PC-3 (cell line): ENCODE results near the gene BFSP2. TPM values are rescaled to one million over a fixed set of nuclear protein-coding genes. Genes with fewer than 3 reads are reported as not detected.
"Not testable (repeated sequence)": the region's sequence is repeated elsewhere in the genome, so short reads cannot be mapped to it uniquely, and the experiment has no call there.

Experiments
- ATAC-seq: fragments of 200-7000 bp; cut with Tn5 transposase; 2 replicates; pipeline ENCODE4 v1.9.1; 2020; ENCODE audit warnings: mild to moderate bottlenecking, moderate library complexity
- BruUV-seq: library from RNA; stranded (reverse); fragments of 400-500 nt; replicated peaks from 2 replicates; lab custom pipeline; 2021; lab: Mats Ljungman, UMichigan
- CTCF ChIA-PET: fragments of 300-600 bp; sonication (Branson Sonifier 250); formaldehyde crosslinking; loops from one replicate; lab custom pipeline; 2022; ENCODE audit warnings: antibody characterized with exemption; lab: Charles Lee
- POLR2A ChIA-PET: fragments of 300-600 bp; sonication (Branson Sonifier 250); formaldehyde crosslinking; loops from one replicate; lab custom pipeline; 2022; ENCODE audit warnings: antibody characterized with exemption; ENCODE audit not compliant: unreplicated experiment; lab: Charles Lee
- DNase-seq: peaks from one replicate; pipeline ENCODE4 v3.0.0-alpha.2; 2015
- H2AFZ ChIP-seq: fragments of 300-600 bp; sonication (generic); 2 replicates; pipeline ENCODE4 v1.6.0; 2016; ENCODE audit warnings: antibody characterized with exemption, low read length
- H3F3A ChIP-seq: fragments of 300-600 bp; sonication (generic); one replicate; pipeline ENCODE4 v1.6.0; 2017; ENCODE audit warnings: antibody characterized with exemption, low read length, control low read depth, mild to moderate bottlenecking; ENCODE audit not compliant: unreplicated experiment
- H3K27ac ChIP-seq: fragments of 300-600 bp; sonication (generic); 2 replicates; pipeline ENCODE4 v1.5.1; 2016; ENCODE audit warnings: mild to moderate bottlenecking, low read length
- H3K27me3 ChIP-seq: fragments of 300-600 bp; sonication (generic); 2 replicates; pipeline ENCODE4 v1.6.1; 2016; ENCODE audit warnings: low read length, mixed read lengths
- H3K36me3 ChIP-seq: fragments of 300-600 bp; sonication (generic); 2 replicates; pipeline ENCODE4 v1.6.1; 2016; ENCODE audit warnings: low read depth, mixed run types, low read length, mixed read lengths
- H3K4me1 ChIP-seq: fragments of 300-600 bp; sonication (generic); 2 replicates; pipeline ENCODE4 v1.5.1; 2016; ENCODE audit warnings: low read length; ENCODE audit not compliant: insufficient read depth
- H3K4me2 ChIP-seq: fragments of 300-600 bp; sonication (generic); 2 replicates; pipeline ENCODE4 v1.6.0; 2016; ENCODE audit warnings: low read length
- H3K4me3 ChIP-seq: fragments of 300-600 bp; sonication (generic); 2 replicates; pipeline ENCODE4 v1.5.1; 2016; ENCODE audit warnings: mild to moderate bottlenecking, low read length, mixed read lengths
- H3K79me2 ChIP-seq: fragments of 300-600 bp; sonication (generic); 2 replicates; pipeline ENCODE4 v1.6.1; 2017; ENCODE audit warnings: low read length, mixed read lengths
- H3K9ac ChIP-seq: fragments of 300-600 bp; sonication (generic); 2 replicates; pipeline ENCODE4 v1.6.0; 2016; ENCODE audit warnings: mild to moderate bottlenecking, low read length
- H3K9me2 ChIP-seq: fragments of 300-600 bp; sonication (generic); replicated peaks from 2 replicates; pipeline ENCODE4 v1.6.1; 2016; ENCODE audit warnings: mixed run types, low read length, mixed read lengths
- H3K9me3 ChIP-seq: fragments of 300-600 bp; sonication (generic); 2 replicates; pipeline ENCODE4 v1.6.1; 2016; ENCODE audit warnings: low read length, mixed read lengths
- H4K20me1 ChIP-seq: fragments of 300-600 bp; sonication (generic); 2 replicates; pipeline ENCODE4 v1.6.1; 2016; ENCODE audit warnings: low read length, mixed read lengths
- CTCF ChIP-seq: fragments of 300-600 bp; sonication (generic); conservative IDR thresholded peaks from 2 replicates; pipeline ENCODE4 v1.5.1; 2017; ENCODE audit warnings: antibody characterized with exemption, low read depth, mild to moderate bottlenecking, low read length
- EZH2 ChIP-seq: fragments of 300-600 bp; sonication (generic); IDR thresholded peaks from one replicate; pipeline ENCODE4 v1.6.1; 2017; ENCODE audit warnings: antibody characterized with exemption, mild to moderate bottlenecking, low read length; ENCODE audit not compliant: unreplicated experiment
- EZH2phosphoT487 ChIP-seq: fragments of 300-600 bp; sonication (generic); IDR thresholded peaks from 2 replicates; pipeline ENCODE4 v1.6.1; 2018; ENCODE audit warnings: mild to moderate bottlenecking, antibody characterized with exemption, low read length, borderline replicate concordance
- intact Hi-C: fragments of 100-400 bp; cut with micrococcal nuclease; formaldehyde crosslinking; loops from 2 replicates; pipeline ENCODE4 v1.9.0; 2023
- total RNA-seq: library from RNA; depleted of rRNA; stranded (reverse); fragments of >200 nt; gene quantifications from 2 replicates; pipeline ENCODE4 v1.2.3, GENCODE V29; 2014

The BFSP2 gene
- total RNA-seq, 1 experiment from 2014 or later, result not detected

GRCh38 chr3:133514418-133514817 is 114.6 kb downstream of the BFSP2 start:
- Histone ChIP-seq H3K9ac (no peak overlapping the region), H3F3A (no peaks in the 10 kb centered on the region), H3K36me3 (no peaks in the 10 kb centered on the region), H3K27ac (no peak overlapping the region), H3K79me2 (no peaks in the 10 kb centered on the region), H3K27me3 (no peaks in the 10 kb centered on the region), H3K4me2 (no peak overlapping the region), H2AFZ (no peak overlapping the region), H3K4me1 (no peaks in the 10 kb centered on the region), H3K4me3 (no peak overlapping the region), H3K9me3 (no peaks in the 10 kb centered on the region), H3K9me2 (no peaks in the 10 kb centered on the region), H4K20me1 (no peaks in the 10 kb centered on the region)
- no TSS peak for BruUV-seq
- POLR2A ChIA-PET, result no interaction called here
- ATAC-seq (no peak), DNase-seq (no peak)
- CTCF ChIA-PET, result no interaction called here
- intact Hi-C loops, result no loop called here
- TF ChIP-seq CTCF (no peak), EZH2 (no peak), EZH2phosphoT487 (no peak)

GRCh38 chr3:133515127-133515526 is 115.3 kb downstream of the BFSP2 start:
- no peak overlapping the region for H3K27ac ChIP-seq
- H3K9me3 ChIP-seq, result no peaks in the 10 kb centered on the region
- no peak overlapping the region for H2AFZ ChIP-seq
- no peaks in the 10 kb centered on the region for H3K9me2 ChIP-seq
- H4K20me1 ChIP-seq, result no peaks in the 10 kb centered on the region
- H3K4me1 ChIP-seq, result no peaks in the 10 kb centered on the region
- H3K36me3 ChIP-seq, result no peaks in the 10 kb centered on the region
- no peaks in the 10 kb centered on the region for H3K79me2 ChIP-seq
- ATAC-seq (no peak), DNase-seq (no peak)
- no peaks in the 10 kb centered on the region for H3F3A ChIP-seq
- TF ChIP-seq CTCF, result no peak
- no peak for TF ChIP-seq EZH2
- TF ChIP-seq EZH2phosphoT487, result no peak
- POLR2A ChIA-PET, result no interaction called here
- no peaks in the 10 kb centered on the region for H3K27me3 ChIP-seq
- H3K9ac ChIP-seq, result no peak overlapping the region
- CTCF ChIA-PET, result no interaction called here
- H3K4me3 ChIP-seq, result no peak overlapping the region
- intact Hi-C loops, result no loop called here
- BruUV-seq, result no TSS peak
- H3K4me2 ChIP-seq, result no peak overlapping the region

- Histone ChIP-seq H3K27me3 (no peaks in the 10 kb centered on the region), H3K36me3 (no peaks in the 10 kb centered on the region), H3F3A (no peaks in the 10 kb centered on the region), H3K9me3 (no peaks in the 10 kb centered on the region), H3K9ac (no peak overlapping the region), H3K9me2 (no peaks in the 10 kb centered on the region), H4K20me1 (no peaks in the 10 kb centered on the region), H2AFZ (no peak overlapping the region), H3K27ac (no peak overlapping the region), H3K4me2 (no peak overlapping the region), H3K4me1 (no peaks in the 10 kb centered on the region), H3K4me3 (no peak overlapping the region), H3K79me2 (no peaks in the 10 kb centered on the region)
- no peak for DNase-seq
- no TSS peak for BruUV-seq
- intact Hi-C loops, result no loop called here
- no peak for ATAC-seq
- CTCF ChIA-PET, result no interaction called here
- no peak for TF ChIP-seq EZH2
- TF ChIP-seq CTCF, result no peak
- no peak for TF ChIP-seq EZH2phosphoT487
- POLR2A ChIA-PET, result no interaction called here
These were observed 120.4 kb downstream of the BFSP2 start for GRCh38 chr3:133520286-133520685.

- intact Hi-C loops, H3F3A ChIP-seq, CTCF ChIA-PET: not testable (repeated sequence)
These were observed 121.1 kb downstream of the BFSP2 start for GRCh38 chr3:133520938-133521337.

More at GRCh38 chr3:133520938-133521337, 121.1 kb downstream of the BFSP2 start:
- H3K4me1 ChIP-seq, H3K79me2 ChIP-seq, H3K9ac ChIP-seq, ATAC-seq, DNase-seq, H3K9me3 ChIP-seq, BruUV-seq, H4K20me1 ChIP-seq, H3K4me3 ChIP-seq, H2AFZ ChIP-seq, H3K36me3 ChIP-seq, H3K27ac ChIP-seq, POLR2A ChIA-PET, H3K4me2 ChIP-seq, H3K9me2 ChIP-seq, H3K27me3 ChIP-seq: not testable (repeated sequence)
